D721Med (cell line): ENCODE results near the gene PRCP.

Experiments
- DNase-seq: peaks from one replicate; pipeline ENCODE4 v3.0.0; 2011; ENCODE audit warnings: low spot score; ENCODE audit not compliant: insufficient read length
- FAIRE-seq: peaks from 2 replicates; lab custom pipeline; 2011; peaks lifted over from hg19 to GRCh38; lab: Jason Lieb, UNC
- TF ChIP-seq, protein P1 (sequence below): IDR thresholded peaks from 2 replicates; pipeline ENCODE4 v1.5.1; 2012; ENCODE audit warnings: mild to moderate bottlenecking, control low read depth; ENCODE audit not compliant: insufficient read depth; ENCODE audit errors: missing control alignments

PRCP gene

DNA sequence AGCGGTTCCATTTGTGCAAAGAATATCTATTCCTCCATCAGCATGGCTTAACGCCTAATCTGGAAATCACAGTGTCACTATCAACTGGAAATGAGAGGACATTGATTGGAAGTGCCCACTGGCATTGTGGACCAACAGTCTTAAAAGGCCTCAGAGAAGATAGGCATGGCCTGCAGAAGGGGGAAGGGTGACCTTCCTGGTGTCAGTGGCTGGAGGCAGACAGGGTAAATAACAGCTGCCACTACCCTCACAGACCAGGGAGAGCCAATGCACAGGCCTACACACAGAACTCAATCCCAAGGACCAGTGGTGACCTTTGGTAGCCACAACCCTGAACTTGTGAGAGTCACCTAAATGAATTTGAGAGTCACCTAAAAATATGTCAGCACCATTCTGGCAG lies 37.3 kb upstream of the PRCP start:
- TF ChIP-seq, protein P1, sequence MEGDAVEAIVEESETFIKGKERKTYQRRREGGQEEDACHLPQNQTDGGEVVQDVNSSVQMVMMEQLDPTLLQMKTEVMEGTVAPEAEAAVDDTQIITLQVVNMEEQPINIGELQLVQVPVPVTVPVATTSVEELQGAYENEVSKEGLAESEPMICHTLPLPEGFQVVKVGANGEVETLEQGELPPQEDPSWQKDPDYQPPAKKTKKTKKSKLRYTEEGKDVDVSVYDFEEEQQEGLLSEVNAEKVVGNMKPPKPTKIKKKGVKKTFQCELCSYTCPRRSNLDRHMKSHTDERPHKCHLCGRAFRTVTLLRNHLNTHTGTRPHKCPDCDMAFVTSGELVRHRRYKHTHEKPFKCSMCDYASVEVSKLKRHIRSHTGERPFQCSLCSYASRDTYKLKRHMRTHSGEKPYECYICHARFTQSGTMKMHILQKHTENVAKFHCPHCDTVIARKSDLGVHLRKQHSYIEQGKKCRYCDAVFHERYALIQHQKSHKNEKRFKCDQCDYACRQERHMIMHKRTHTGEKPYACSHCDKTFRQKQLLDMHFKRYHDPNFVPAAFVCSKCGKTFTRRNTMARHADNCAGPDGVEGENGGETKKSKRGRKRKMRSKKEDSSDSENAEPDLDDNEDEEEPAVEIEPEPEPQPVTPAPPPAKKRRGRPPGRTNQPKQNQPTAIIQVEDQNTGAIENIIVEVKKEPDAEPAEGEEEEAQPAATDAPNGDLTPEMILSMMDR = no peak
- no peak for FAIRE-seq
- no peak for DNase-seq

DNA sequence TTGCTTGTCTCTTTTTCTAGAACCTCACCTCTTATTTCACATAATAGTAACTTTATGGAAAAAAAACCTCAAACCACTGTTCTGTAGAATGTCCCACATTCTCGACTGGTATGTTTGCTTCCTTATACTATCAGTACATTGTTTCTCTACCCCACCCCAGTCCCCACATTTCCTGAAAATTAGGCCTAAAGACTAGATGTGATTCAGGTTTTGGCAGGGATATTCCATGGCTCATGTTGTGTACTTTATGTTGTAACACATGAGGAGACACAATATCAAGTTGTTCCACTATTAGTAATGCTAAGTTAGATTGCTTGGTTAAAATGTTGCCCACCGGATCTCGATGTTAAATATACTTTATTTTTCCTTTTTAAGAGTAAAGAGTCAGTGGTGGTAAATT lies 36.0 kb upstream of the PRCP start:
- DNase-seq = no peak
- FAIRE-seq = no peak
- TF ChIP-seq, protein P1 = no peak

DNA sequence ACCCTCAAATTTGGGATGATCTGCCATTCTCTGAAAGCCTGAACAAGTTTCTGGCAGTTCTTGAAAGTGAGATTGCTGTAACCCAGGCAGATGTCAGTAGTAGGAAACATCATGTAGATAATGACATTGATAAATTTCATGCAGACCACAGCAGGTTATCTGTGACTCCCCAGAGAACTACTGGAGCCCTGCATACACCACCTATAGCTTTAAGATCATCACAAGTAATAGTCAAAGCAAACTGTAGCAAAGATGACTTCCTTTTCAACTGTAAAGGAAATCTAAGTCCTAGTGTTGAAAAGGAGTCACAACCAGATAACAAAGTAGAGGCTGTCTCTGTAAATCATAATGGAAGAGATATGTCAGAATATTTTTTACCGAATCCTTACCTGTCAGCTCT lies 32.3 kb upstream of the PRCP start:
- TF ChIP-seq, protein P1 = no peak
- DNase-seq = no peak
- no peak for FAIRE-seq

DNA sequence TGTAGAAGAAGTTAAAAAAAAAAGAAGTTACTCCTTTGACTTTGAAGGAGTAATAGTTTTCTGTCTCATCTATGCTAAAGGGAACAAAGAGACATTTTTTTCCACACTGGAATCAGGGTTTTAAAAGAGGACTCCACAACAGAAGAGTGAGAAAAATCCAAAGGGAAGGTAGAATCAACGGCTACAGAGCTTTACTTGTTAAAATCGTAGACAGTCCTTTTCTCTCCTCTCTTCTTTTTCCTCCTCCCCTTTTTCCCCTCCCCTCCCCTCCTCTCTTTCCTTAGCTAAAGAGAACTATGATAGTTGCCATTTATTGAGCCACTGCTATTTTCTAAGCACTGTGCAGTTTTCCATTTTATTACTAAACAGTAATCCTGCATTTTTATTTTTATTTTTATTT lies 30.5 kb upstream of the PRCP start:
- DNase-seq = no peak
- TF ChIP-seq, protein P1 = no peak
- no peak for FAIRE-seq

DNA sequence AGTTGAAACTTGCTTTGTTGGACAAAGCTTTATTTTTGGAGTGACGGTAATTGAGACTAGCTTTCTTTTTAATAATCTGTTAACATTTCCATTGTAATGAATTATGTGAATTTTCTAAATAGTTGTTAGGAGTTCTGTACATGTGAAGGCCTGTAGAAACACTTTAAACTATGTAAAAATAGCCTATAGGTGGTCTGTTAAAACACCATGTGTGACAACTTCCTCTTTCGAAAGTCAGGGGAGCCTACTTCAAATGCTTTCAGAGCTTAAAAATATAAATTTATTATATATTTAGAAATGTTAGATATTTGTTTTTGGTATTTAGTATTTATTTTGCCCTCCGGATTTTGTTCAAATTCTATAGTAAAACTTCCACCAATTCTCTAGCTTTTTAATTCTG lies 30.0 kb upstream of the PRCP start:
- TF ChIP-seq, protein P1 = no peak
- DNase-seq (no peak), FAIRE-seq (no peak)

DNA sequence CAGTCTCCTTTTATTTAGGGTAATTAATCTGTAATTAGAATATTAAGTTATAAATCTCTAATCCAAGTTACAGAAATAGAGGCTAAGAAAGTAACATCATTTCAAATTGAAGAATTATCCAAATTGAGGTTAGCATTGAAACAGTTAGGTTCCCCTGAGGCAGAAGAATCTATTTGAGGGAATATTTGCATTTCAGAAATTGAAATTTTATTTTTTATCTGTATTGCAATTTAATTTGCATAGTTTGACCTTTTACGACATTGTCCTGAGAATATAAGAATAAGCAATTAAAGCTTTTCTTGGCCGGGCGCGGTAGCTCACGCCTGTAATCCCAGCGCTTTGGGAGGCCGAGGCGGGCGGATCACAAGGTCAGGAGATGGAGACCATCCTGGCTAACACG lies 28.9 kb upstream of the PRCP start:
- TF ChIP-seq, protein P1 = no peak
- FAIRE-seq (no peak), DNase-seq (no peak)

DNA sequence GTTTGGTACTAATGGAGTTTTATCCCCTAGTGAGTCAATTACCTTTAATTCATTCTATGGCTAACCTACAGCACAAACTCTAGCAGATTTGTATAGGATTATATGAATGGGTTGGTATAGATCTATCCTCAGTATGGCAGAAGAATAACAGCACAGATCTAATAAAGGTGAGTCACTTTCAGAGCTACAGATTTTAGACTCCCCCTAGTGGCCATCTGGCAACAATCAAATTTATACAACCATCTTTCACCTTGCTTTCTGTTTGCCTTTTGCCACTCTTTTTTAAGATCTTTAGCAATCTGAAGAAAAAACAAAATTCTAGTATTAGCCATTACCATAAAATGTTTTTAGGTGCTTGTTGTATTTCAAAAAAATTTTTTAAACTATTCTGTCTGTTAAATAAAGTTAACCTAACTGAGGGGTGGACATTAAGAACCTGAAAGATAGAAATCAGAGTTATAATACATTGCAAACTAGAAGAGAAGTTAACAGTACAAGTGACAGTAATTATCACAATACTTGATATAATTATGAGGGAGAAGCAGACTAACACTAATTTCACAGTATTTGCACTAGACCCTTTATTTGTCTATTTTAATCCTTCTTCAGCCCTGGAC lies 27.1 kb upstream of the PRCP start:
- TF ChIP-seq, protein P1 = peak; percentile 77
- DNase-seq (peak; percentile 20), FAIRE-seq (peak; percentile 82)
